Mucosa of descending colon (tissue), 3 donors: ENCODE measurements around the gene PUS3. TPM values are rescaled to one million over a fixed set of nuclear protein-coding genes. Genes with fewer than 3 reads are reported as not detected.
"Not testable (repeated sequence)": the region's sequence is repeated elsewhere in the genome, so short reads cannot be mapped to it uniquely, and the experiment has no call there.

Experiments used
- ATAC-seq: fragments of 200-7000 bp; cut with Tn5 transposase; one replicate; pipeline ENCODE4 v1.9.1; 2020; ENCODE audit warnings: mild to moderate bottlenecking, moderate library complexity
- DNase-seq, 3 donors: peaks; one replicate each; pipeline ENCODE4 v3.0.0-alpha.2; 2020
- H3K36me3 ChIP-seq: fragments of 200-600 bp; one replicate; pipeline ENCODE4 v1.8.0; 2021; ENCODE audit warnings: low read depth, mild to moderate bottlenecking
- H3K4me1 ChIP-seq: fragments of 200-600 bp; one replicate; pipeline ENCODE4 v1.8.0; 2021; ENCODE audit warnings: low read depth, mild to moderate bottlenecking
- H3K4me3 ChIP-seq: fragments of 200-600 bp; one replicate; pipeline ENCODE4 v1.8.0; 2021; ENCODE audit warnings: mild to moderate bottlenecking
- H3K9me3 ChIP-seq: fragments of 200-600 bp; one replicate; pipeline ENCODE4 v1.8.0; 2021; ENCODE audit warnings: mild to moderate bottlenecking
- CTCF ChIP-seq: fragments of 200-600 bp; IDR thresholded peaks from one replicate; pipeline ENCODE4 v1.8.0; 2022; ENCODE audit warnings: antibody characterized with exemption, mild to moderate bottlenecking
- intact Hi-C, 2 donors: fragments of 100-400 bp; cut with DNase I in 1 of 2; cut with micrococcal nuclease in 1 of 2; formaldehyde crosslinking; loops; one replicate each; pipeline versions ENCODE4 v1.11.0 to v1.11.1; 2022; cut with DNase I, micrococcal nuclease
- total RNA-seq, 3 donors: library from RNA; stranded (reverse); fragmentation: NEBNext Ultra II Directional in 2 of 3; extraction: Animal tissue kit (Norgen Biotek cat#: 25700) in 2 of 3; gene quantifications; one replicate each; pipeline versions ENCODE4 v1.2.1 to v1.2.4, GENCODE V29; 2021 to 2023
- donor health status: DM: no; HTN: no; CAD: no; lungs with moderate emphysema.
- donor health status: DM: no; HTN: no; CAD: no.
- donor health status: DM: no; HTN: yes; CAD: no.

The PUS3 gene
- total RNA-seq, 3 donors from 2014 or later, result 5.4 to 13.0 (median 7.6) TPM

GRCh38 chr11:125921042-125921441, 18.0 kb upstream of the PUS3 start:
- peak in 2 of 3 donors; percentile 37 to 48 for DNase-seq
- ATAC-seq, result no peak
- Histone ChIP-seq H3K4me1 (peaks cover 23% of the 10 kb centered on the region), H3K9me3 (no peaks in the 10 kb centered on the region), H3K36me3 (no peaks in the 10 kb centered on the region), H3K4me3 (no peak overlapping the region)
- intact Hi-C loops, result loop anchor here (5.0 kb wide), 1 partner anchor 271 kb away; no protein-coding TSS in a partner anchor
- no peak for TF ChIP-seq CTCF

GRCh38 chr11:125918140-125918840, 15.3 kb upstream of the PUS3 start:
- no peak for ATAC-seq
- intact Hi-C loops, result no loop called here
- Histone ChIP-seq H3K36me3 (no peaks in the 10 kb centered on the region), H3K4me3 (no peak overlapping the region), H3K4me1 (peaks cover 21% of the 10 kb centered on the region), H3K9me3 (no peaks in the 10 kb centered on the region)
- no peak for TF ChIP-seq CTCF
- DNase-seq, result no peak

- Histone ChIP-seq H3K36me3 (no peaks in the 10 kb centered on the region), H3K4me1 (peaks cover 21% of the 10 kb centered on the region), H3K9me3 (no peaks in the 10 kb centered on the region), H3K4me3 (no peak overlapping the region)
- TF ChIP-seq CTCF, result no peak
- peak; percentile 75 to 86 (median 79) for DNase-seq
- intact Hi-C loops, result no loop called here
- ATAC-seq, result peak; percentile 91
Measured at GRCh38 chr11:125916683-125917347, 13.8 kb upstream of the PUS3 start.

GRCh38 chr11:125914601-125915000, 11.6 kb upstream of the PUS3 start:
- H3K4me3 ChIP-seq, H3K9me3 ChIP-seq, DNase-seq, intact Hi-C loops, H3K36me3 ChIP-seq, ATAC-seq: not testable (repeated sequence)
- H3K4me1 ChIP-seq, result peaks cover 17% of the 10 kb centered on the region

GRCh38 chr11:125910226-125910849, 7.3 kb upstream of the PUS3 start:
- ATAC-seq (no peak), DNase-seq (no peak)
- Histone ChIP-seq H3K4me1 (no peaks in the 10 kb centered on the region), H3K4me3 (no peak overlapping the region), H3K9me3 (no peaks in the 10 kb centered on the region), H3K36me3 (no peaks in the 10 kb centered on the region)
- TF ChIP-seq CTCF, result no peak
- intact Hi-C loops, result no loop called here

- TF ChIP-seq CTCF, result no peak
Measured at GRCh38 chr11:125904678-125905077, 1.7 kb upstream of the PUS3 start.

More at GRCh38 chr11:125904678-125905077, 1.7 kb upstream of the PUS3 start:
- intact Hi-C loops, result no loop called here
- Histone ChIP-seq H3K9me3 (no peaks in the 10 kb centered on the region), H3K36me3 (no peaks in the 10 kb centered on the region), H3K4me1 (peaks cover 13% of the 10 kb centered on the region), H3K4me3 (no peak overlapping the region)
- DNase-seq (peak in 1 of 3 donors; percentile 25), ATAC-seq (no peak)
